K562 (cell line): ENCODE measurements around the gene RHEBL1. TPM values are rescaled to one million over a fixed set of nuclear protein-coding genes. Genes with fewer than 3 reads are reported as not detected.

Experiments
- CBX5 ChIP-seq: IDR thresholded peaks from 2 replicates; pipeline ENCODE4 v1.6.1; 2014; ENCODE audit warnings: low read depth, borderline replicate concordance
- CEBPZ ChIP-seq: fragments of 150-350 bp; IDR thresholded peaks from 2 replicates; pipeline ENCODE4 v1.6.1; 2014; ENCODE audit warnings: low read depth, mild to moderate bottlenecking, low read length, borderline replicate concordance
- CREB1 ChIP-seq, 2 experiments: sonication (generic) in 1 of 2; formaldehyde crosslinking in 1 of 2; IDR thresholded peaks; 2 replicates each; pipeline versions ENCODE4 v1.6.1 to v1.8.0; 2012 to 2022; ENCODE audit warnings: inconsistent platforms in 1 of 2, mild to moderate bottlenecking in 1 of 2, missing genetic modification reagents in 1 of 2, moderate library complexity in 1 of 2
- CTCFL ChIP-seq: IDR thresholded peaks from 2 replicates; pipeline ENCODE4 v1.6.1; 2011; ENCODE audit warnings: borderline replicate concordance, low read depth, mild to moderate bottlenecking, moderate library complexity, low read length; ENCODE audit not compliant: insufficient read depth, poor library complexity, severe bottlenecking
- E2F1 ChIP-seq: sonication (generic); formaldehyde crosslinking; IDR thresholded peaks from 2 replicates; pipeline ENCODE4 v1.8.1; 2023; ENCODE audit warnings: mild to moderate bottlenecking, missing genetic modification reagents, moderate library complexity
- ETV5 ChIP-seq: sonication (generic); formaldehyde crosslinking; IDR thresholded peaks from 2 replicates; pipeline ENCODE4 v1.4.0; 2020; ENCODE audit warnings: low read depth, mild to moderate bottlenecking, missing genetic modification reagents
- EZH2 ChIP-seq: IDR thresholded peaks from 2 replicates; pipeline ENCODE4 v1.6.1; 2012; ENCODE audit warnings: low read depth, mild to moderate bottlenecking, inconsistent platforms, low read length, borderline replicate concordance
- HDAC1 ChIP-seq, 2 experiments: fragments of 450-650 bp; IDR thresholded peaks; 2 replicates each; pipeline ENCODE4 v1.6.1; 2016 to 2017; ENCODE audit warnings: inconsistent platforms in 1 of 2, mild to moderate bottlenecking in 1 of 2, moderate library complexity in 1 of 2
- ILF3 ChIP-seq: fragments of 450-650 bp; IDR thresholded peaks from 2 replicates; pipeline ENCODE4 v1.6.1; 2018; ENCODE audit warnings: antibody characterized with exemption, mild to moderate bottlenecking, moderate library complexity, borderline replicate concordance
- NCOA6 ChIP-seq: fragments of 450-650 bp; IDR thresholded peaks from 2 replicates; pipeline ENCODE4 v1.6.1; 2017; ENCODE audit warnings: mild to moderate bottlenecking
- NR4A1 ChIP-seq, 2 experiments: fragments of 250-450 bp in 1 of 2; fragments of 450-650 bp in 1 of 2; sonication (Bioruptor Pico) in 1 of 2; IDR thresholded peaks; 2 replicates each; pipeline versions ENCODE4 v1.4.0 to v1.6.1; 2016 to 2020; ENCODE audit warnings: mild to moderate bottlenecking in 2 of 2, missing compliant biosample characterization in 1 of 2, missing genetic modification characterization in 1 of 2, moderate library complexity in 1 of 2
- PHF8 ChIP-seq: fragments of 200-600 bp; sonication (generic); IDR thresholded peaks from 2 replicates; pipeline ENCODE4 v1.6.1; 2012; ENCODE audit warnings: mixed run types, mild to moderate bottlenecking, inconsistent platforms, low read length, moderate library complexity, borderline replicate concordance
- RBM17 ChIP-seq: fragments of 200-400 bp; formaldehyde crosslinking; IDR thresholded peaks from 2 replicates; pipeline ENCODE4 v1.6.1; 2017; ENCODE audit warnings: low read depth, mild to moderate bottlenecking, low read length, borderline replicate concordance
- SMARCB1 ChIP-seq: IDR thresholded peaks from 2 replicates; pipeline ENCODE4 v1.6.1; 2011; ENCODE audit warnings: improper control_type of control experiment, low read depth; ENCODE audit not compliant: insufficient read length
- TGIF2 ChIP-seq: sonication (generic); formaldehyde crosslinking; IDR thresholded peaks from 2 replicates; pipeline ENCODE4 v1.8.1; 2022; ENCODE audit warnings: mild to moderate bottlenecking, missing genetic modification reagents, moderate library complexity
- THRAP3 ChIP-seq: fragments of 450-650 bp; IDR thresholded peaks from 2 replicates; pipeline ENCODE4 v1.6.1; 2016; ENCODE audit warnings: mild to moderate bottlenecking, inconsistent platforms, borderline replicate concordance
- TRIM28 ChIP-seq: fragments of 450-650 bp; IDR thresholded peaks from 2 replicates; pipeline ENCODE4 v1.6.1; 2017
- U2AF2 ChIP-seq: fragments of 200-400 bp; formaldehyde crosslinking; optimal IDR thresholded peaks from 2 replicates; pipeline ENCODE3; 2017; ENCODE audit warnings: low read depth, mild to moderate bottlenecking, low read length
- ZNF224 ChIP-seq: sonication (generic); formaldehyde crosslinking; IDR thresholded peaks from 2 replicates; pipeline ENCODE4 v1.8.0; 2022; ENCODE audit warnings: mild to moderate bottlenecking, missing genetic modification reagents
- ZNF551 ChIP-seq: fragments of 250-450 bp; sonication (Bioruptor Pico); IDR thresholded peaks from 2 replicates; pipeline ENCODE4 v1.5.0; 2021; ENCODE audit warnings: mild to moderate bottlenecking, moderate library complexity
- ZNF79 ChIP-seq: fragments of 250-450 bp; sonication (Bioruptor Pico); IDR thresholded peaks from 2 replicates; pipeline ENCODE4 v1.4.0; 2020; ENCODE audit warnings: low read depth, mild to moderate bottlenecking, moderate library complexity
- polyA plus RNA-seq, 8 experiments: library from polyadenylated mRNA; depleted of rRNA in 4 of 8; stranded (reverse) in 5 of 8; unstranded in 3 of 8; fragments of >200 nt; fragmentation: Nextera tagmentation in 2 of 8; fragmentation: Illumina TruSeq in 1 of 8; extraction: Ambion mirVana in 2 of 8; extraction: Trizol in 1 of 8; gene quantifications; 2 replicates each; pipeline versions ENCODE4 v1.2.1 to v1.2.3, GENCODE V29; 2011 to 2014; ENCODE audit warnings: inconsistent platforms in 1 of 8, missing spikeins in 1 of 8
- total RNA-seq, 7 experiments: library from RNA; depleted of rRNA in 6 of 7; stranded (reverse); fragments of >200 nt in 6 of 7; fragmentation: Illumina TruSeq in 2 of 7; extraction: Trizol in 2 of 7; gene quantifications; 2 replicates each; pipeline versions ENCODE4 v1.2.1 to v1.2.3, GENCODE V29; 2011 to 2021; ENCODE audit warnings: low replicate concordance in 1 of 7

The RHEBL1 gene
- total and polyA plus RNA-seq, 9 of the 15 experiments (the other 6 are each of a cell fraction or from before 2014, with no cell fraction given): 4.3 to 36.1 (median 8.2) TPM

- TF ChIP-seq PHF8: peak; percentile 27; the same call in 1 of the 2 replicates
- TF ChIP-seq ZNF79 (CRISPR knock-in tag): no peak
- TF ChIP-seq NCOA6: peak; percentile 61; the same call in 1 of the 2 replicates
- TF ChIP-seq ZNF224 (CRISPR knock-in tag): no peak
- TF ChIP-seq SMARCB1: peak; percentile 24
- TF ChIP-seq THRAP3: no peak
- TF ChIP-seq EZH2: no peak
- TF ChIP-seq CREB1 (IDR thresholded peaks at IDR 0.05): peak; percentile 42
- TF ChIP-seq CREB1 (CRISPR knock-in tag; IDR thresholded peaks at IDR 0.05): peak; percentile 75
- TF ChIP-seq HDAC1 (IDR thresholded peaks at IDR 0.05): peak in 1 of 2 experiments; percentile 86; a peak in 2 of 4 replicates
- no peak for TF ChIP-seq ILF3
- no peak for TF ChIP-seq RBM17
- peak; percentile 84 for TF ChIP-seq ETV5 (CRISPR knock-in tag)
- no peak for TF ChIP-seq CEBPZ
- no peak for TF ChIP-seq NR4A1 (CRISPR knock-in tag; IDR thresholded peaks at IDR 0.05)
- TF ChIP-seq NR4A1 (tag; IDR thresholded peaks at IDR 0.05): 0 out of 2 replicates have a peak, but pooled peaks have one; percentile 21
- no peak for TF ChIP-seq U2AF2
- peak; percentile 59 for TF ChIP-seq TRIM28
- peak; percentile 99 for TF ChIP-seq CTCFL
- no peak for TF ChIP-seq ZNF551 (CRISPR knock-in tag)
- TF ChIP-seq E2F1: peak; percentile 75
- TF ChIP-seq TGIF2 (CRISPR knock-in tag): peak; percentile 30; the same call in 1 of the 2 replicates
- TF ChIP-seq CBX5: no peak
Observed at GRCh38 chr12:49092086-49092815, 22.5 kb upstream of the RHEBL1 start (continued).
